Measurements from ENCODE around the gene LYPD6.

DNA sequence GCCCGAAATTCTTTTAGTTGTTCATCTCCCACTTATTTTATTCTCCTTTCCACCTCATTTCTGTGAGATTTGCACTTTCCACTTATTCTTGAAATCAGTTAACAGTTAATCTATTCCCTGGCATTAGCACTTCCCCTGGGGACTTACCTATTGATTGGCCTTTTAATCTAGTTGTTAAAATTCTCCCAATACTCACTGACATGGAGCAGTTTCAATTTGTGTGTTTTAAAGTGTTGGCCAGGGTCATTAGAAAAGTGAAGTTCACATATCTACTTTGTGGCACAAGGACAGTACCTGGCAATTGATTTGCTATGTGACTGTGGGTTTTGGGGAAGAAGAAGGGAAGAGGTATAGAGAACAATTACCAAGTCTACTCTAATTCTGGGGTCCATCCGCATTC, 83.1 kb downstream of the LYPD6 start:
- TF ChIP-seq CTCF (IDR thresholded peaks at IDR 0.05; ENCODE audit: extremely low read depth in 1 of 2, insufficient read depth in 1 of 2, low read depth in 1 of 2, low read length in 2 of 2), result no peak
- no peak for TF ChIP-seq FOS (IDR thresholded peaks at IDR 0.05; ENCODE audit: borderline replicate concordance, insufficient read depth, low read length)
- TF ChIP-seq POLR2A (IDR thresholded peaks at IDR 0.05; ENCODE audit: low read depth, low read length), result no peak
- no peak for TF ChIP-seq POLR2AphosphoS5 (IDR thresholded peaks at IDR 0.05; ENCODE audit: insufficient read depth, low read depth, low read length)
- TF ChIP-seq EZH2 (IDR thresholded peaks at IDR 0.05; ENCODE audit: borderline replicate concordance, low read depth, low read length, severe bottlenecking), result no peak
- no peak for TF ChIP-seq MYC (IDR thresholded peaks at IDR 0.05; ENCODE audit: low read depth, low read length)
- no peak for TF ChIP-seq MAX (IDR thresholded peaks at IDR 0.05; ENCODE audit: insufficient read depth, insufficient read length)
- TF ChIP-seq JUN (IDR thresholded peaks at IDR 0.05; ENCODE audit: borderline replicate concordance, insufficient read depth, insufficient read length, low read depth), result no peak

Measured in endothelial cell of umbilical vein (primary cell).